CD4-positive, alpha-beta T cell treated with Interleukin-1 beta for 1 hour (primary cell): Measurements from ENCODE around the gene DNAI2.

ENCODE experiments used
- DNase-seq, 2 donors: peaks; one replicate each; pipeline ENCODE4 v3.0.0-alpha.2; 2020 to 2022

DNAI2 gene

DNA sequence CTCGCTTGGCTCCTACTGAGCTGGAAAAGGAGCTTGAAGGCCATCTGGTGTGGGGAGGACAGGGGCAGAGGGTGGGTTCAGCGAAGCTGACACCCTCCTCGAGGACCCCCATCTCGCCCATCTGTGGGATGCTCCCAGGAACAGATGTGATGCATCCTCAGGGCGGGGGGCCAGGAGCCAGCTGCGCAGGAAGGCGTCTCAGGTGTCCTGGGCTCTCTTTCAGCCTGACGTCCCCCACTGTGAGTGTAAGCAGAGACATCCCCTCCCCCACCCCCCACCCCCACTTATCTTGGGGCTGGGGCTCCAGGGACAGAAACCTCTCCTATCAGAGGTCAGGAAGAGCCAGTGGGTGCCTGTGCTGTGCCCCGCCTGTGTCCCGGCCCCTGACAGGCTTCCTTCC, 68.2 kb downstream of the DNAI2 start:
- no peak for DNase-seq

DNA sequence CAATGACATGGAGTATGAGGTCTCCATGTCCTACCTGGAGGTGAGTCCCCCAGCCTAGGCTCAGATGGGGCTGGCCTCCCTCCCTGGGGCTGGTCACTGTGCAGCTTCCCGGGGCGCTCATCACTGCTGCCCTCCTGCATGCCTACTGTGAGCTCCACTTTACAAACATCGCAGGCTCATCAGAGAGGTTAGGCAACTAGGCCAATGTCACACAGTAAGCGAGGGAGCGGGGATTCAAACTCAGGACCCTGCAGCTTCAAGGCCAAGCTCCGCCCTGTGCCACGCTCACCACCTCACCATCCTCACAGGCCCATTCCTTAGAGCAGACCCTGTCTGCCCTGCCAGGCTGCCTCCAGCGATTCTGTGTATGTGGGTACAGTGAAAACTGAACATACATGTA, 69.1 kb downstream of the DNAI2 start:
- DNase-seq = no peak

DNA sequence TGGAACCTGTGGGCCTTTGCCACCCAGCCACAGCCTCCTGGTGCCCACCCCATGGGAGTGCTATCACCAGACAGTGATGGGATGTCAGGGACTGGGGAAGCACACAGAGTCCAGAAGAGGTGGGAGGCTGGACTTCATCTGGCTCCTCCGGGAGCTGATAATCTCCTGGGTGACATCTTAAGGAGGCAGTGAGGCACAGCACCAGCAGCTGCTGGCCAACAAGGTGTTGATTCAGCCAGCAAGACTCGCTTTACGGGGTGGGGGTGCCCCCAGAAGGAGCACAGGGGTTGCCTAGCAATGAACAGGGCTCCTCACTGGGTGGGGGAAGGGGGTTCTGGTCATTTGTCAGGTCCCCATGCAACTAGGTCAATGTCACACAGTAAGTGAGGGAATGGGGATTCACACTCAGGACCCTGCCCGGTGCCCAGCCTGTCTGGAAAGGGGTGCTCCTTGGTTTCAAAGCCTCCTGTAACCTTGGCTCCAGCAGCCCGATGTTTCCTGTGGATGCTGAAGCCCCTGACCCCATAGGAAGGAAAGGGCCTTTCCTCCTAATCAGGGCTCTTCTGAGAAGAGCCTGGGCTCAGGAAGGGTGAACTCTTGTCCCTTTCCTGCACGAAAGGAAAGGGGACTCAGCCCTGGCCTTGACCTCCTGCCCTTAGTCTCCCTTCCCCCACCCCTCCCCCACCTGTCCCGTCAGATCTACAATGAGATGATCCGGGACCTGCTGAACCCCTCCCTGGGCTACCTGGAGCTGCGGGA, 69.7 kb downstream of the DNAI2 start:
- no peak for DNase-seq

DNA sequence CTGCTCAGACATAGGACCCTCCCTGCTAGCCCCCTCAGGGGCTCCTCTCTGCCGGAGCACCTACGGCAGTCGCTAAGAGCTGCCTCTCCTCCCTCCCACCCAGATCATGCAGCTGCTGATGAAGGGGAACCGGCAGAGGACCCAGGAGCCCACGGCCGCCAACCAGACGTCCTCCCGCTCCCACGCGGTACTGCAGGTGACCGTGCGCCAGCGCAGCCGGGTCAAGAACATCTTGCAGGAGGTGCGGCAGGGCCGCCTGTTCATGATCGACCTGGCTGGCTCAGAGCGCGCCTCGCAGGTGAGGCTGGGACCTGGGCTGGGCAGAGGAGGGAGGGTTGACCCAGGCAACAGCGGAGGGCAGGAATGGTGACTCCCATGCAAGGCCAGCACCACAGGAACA, 70.6 kb downstream of the DNAI2 start:
- no peak for DNase-seq

DNA sequence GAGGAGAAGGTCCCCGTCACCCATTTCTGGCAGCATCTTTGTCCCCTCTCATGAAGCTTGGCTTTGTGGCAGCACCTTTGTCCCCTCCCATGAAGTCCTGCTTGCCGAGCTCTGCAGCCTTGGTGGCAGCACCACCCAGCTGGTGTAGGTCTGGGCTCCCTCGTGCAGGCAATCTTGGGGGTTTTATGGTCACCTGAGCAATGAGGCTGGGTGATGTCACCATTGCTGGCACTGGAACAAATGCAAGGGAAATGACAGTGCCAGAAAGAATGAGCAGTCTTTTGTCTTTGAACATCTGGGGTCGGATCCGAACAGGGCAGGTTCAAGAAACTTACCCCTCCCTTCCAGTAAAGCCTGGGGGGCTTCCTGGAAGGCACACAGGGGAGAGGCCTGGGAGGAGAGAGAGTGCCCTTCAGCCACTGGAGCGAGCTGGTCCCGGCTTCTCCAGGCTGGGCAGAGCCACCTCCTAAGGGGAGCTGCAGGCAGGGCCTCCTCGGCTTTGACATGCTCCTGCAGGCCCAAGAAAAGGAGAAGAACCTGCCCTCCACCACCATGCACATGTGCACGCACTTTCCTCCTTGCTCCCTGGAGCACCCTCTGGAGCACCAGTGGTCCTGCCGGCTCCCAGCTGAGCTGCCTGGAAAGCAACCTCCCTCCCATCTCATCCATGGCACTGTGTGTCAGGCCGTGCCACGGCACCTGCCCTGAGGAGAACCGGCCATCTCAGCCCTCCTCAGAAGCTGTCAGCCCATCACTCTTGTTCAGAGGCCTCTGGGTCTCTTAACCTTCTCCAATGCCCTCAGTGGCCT, 71.6 kb downstream of the DNAI2 start:
- no peak for DNase-seq

DNA sequence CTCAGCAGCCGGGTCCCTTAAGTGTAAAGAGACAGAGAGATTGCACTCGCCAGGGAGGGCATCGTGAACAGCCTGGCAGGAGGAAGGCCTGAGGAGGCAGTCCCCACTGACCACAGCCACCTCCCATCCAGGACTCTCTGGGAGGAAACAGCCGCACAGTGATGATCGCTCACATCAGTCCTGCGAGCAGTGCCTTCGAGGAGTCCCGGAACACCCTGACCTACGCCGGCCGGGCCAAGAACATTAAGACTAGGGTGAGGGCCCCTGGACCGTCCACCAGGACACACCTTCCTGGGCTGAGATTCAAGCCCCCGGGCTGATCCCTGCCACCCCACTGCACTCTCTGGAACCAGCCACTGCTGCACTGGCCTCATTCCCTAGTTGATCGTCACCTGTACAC, 73.6 kb downstream of the DNAI2 start:
- no peak for DNase-seq

DNA sequence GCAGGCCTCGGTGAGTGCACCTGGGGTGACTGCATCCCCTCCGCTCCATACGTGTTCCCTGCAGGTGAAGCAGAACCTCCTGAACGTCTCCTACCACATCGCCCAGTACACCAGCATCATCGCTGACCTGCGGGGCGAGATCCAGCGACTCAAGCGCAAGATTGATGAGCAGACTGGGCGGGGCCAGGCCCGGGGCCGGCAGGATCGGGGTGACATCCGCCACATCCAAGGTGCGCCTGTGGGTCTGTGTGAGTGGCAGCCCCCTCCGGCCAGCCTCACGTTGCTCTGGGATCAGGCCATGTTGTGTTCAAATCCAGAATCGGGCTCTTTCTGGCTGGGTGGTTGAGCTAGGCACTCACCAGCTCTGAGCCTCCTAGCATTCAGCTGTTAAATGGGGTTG, 75.1 kb downstream of the DNAI2 start:
- DNase-seq = no peak

DNA sequence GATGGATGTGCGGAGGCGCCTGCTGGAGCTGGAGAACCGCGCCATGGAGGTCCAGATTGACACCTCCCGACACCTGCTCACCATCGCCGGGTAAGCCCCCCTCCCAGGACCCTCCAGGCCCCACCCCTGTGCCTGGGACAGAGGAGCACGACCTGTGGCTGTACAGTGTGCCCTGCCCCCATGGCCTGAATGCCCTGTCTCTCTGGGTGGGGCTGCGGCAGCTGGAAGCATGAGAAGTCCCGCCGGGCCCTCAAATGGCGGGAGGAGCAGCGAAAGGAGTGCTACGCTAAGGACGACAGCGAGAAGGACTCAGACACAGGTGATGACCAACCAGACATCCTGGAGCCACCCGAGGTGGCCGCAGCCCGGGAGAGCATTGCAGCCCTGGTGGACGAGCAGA, 76.5 kb downstream of the DNAI2 start:
- DNase-seq = no peak

DNA sequence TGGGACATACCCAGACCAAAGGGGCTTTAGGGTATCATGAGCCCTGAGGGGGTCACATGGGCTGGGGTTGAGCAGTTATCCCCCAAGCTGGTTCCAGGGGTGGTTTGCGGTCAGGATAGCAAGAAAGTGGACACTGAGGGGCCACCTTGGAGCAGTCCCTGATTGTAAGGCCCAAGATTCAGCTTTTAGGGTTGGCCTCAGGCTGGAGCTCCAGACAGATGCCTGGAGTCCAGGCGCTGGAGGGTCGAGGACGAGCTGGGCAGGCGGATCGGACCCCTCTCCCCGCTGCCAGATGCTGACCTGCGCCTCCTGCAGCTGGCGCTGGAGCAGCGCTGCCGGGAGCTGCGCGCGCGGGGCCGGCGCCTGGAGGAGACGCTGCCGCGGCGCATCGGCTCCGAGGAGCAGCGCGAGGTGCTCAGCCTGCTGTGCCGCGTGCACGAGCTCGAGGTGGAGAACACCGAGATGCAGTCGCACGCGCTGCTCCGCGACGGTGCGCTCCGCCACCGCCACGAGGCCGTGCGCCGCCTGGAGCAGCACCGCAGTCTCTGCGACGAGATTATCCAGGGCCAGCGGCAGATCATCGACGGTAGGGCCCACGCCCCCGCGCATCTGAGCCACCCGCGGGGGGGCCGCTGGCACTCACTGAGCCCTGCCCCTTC, 77.6 kb downstream of the DNAI2 start:
- no peak for DNase-seq

DNA sequence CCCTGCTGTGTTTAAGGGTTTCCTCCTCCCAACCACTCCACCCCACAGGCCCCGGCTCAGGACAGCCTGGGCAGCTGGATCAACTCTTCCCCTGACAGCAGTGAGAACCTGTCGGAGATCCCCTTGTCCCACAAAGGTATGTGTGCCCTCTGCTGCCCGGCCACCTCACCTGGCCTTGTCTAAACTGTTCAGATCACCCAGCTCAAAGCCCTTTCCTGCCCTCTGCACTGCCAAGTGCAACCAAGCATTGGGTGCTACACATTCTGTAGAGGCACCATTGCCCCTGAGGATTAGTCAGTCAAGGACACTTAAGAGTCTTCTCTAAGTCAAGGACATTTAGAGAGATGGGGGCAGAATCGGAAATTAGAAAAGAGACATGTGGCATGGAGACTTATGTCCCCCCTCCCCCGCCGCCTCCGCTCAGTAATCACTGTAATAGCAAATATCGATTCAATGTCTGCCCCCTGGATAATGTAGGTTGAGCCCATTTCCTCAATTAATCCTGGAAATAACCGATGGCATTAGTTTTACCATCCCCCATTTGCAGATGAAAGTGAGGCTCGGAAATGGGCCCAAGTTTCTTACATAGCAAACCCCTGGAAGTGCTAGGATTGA, 79.5 kb downstream of the DNAI2 start:
- no peak for DNase-seq

DNA sequence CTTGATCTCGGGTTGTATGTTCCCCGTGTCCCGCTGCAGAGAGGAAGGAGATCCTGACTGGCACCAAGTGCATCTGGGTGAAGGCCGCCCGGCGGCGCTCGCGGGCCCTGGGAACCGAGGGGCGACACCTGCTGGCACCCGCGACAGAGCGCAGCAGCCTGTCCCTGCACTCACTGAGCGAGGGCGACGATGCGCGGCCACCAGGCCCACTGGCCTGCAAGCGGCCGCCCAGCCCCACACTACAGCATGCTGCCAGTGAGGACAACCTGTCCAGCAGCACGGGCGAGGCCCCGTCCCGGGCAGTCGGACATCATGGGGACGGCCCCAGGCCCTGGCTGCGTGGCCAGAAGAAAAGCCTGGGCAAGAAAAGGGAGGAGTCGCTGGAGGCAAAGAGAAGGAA, 80.1 kb downstream of the DNAI2 start:
- peak; percentile 34 to 53 for DNase-seq

DNA sequence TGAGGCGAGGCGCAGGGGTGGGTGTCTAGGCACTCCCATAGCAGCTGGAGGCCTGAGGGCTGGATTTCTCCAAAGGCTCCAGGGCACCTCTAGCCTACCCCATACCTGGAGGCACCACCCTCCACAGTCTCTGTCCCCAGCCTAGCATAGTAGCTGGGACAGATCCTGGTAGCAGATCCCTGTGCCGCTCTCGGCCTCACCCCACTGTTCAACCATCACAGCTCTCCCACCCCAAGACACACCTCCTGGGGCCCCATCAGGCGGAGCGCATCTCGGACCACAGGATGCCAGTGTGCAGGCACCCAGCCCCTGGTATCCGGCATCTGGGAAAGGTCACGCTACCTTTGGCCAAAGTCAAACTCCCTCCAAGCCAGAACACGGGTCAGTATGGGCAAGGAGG, 80.5 kb downstream of the DNAI2 start:
- no peak for DNase-seq

DNA sequence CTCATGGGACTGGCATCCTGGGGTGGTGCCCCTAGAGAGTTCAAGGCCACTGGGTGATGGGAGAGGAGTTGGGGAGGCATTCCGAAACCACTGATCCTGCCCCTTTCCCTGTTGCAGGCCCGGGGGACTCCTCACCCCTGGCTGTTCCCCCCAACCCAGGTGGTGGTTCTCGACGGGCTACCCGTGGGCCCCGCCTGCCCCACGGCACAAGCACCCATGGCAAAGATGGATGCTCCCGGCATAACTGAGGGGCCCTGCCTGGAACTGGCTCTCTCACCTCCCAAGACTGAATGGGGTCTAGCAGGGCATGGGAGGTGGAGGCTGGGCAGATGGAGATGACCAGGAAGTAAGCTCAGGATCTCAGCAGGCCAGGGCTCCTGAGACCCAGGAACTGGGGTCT, 81.0 kb downstream of the DNAI2 start:
- DNase-seq = no peak

DNA sequence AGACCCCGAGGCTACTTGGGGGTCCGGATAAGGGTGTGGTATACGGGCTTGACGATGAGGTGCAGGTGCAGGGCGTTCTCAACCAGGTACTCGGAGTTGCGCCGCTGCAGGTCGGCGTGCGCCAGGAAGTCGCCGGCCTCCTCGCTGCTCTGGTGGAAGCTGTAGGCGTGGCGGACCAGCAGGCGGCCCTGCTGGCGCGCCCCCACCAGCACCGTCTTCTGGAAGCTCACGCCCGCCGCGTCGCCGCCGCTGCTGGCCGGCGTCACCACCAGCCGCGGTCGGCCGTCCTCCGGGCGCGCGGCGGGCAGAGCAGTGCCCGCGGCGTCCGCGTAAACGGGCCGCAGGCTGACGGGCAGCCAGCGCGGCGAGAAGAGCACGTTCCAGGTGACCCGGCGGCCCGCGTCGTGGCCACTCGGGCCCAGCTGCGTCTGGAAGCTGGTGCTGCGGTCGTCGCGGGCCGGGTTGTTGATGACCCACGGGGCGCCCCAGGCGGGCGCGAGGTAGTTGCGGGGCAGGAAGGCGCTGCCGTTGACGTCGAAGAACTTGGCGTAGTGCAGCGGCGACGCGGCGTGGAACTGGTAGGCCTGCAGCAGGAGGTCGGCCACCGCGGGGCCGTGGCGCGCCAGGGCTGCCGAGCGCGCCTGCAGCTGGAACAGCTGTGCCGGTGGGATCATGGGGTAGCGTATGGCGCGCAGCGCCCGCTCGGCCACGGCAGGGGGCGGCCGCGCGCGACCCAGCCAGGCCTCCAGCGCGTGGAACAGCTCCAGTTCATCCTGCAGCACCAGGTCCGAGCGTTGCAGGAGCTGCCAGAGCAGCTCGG, 82.8 kb downstream of the DNAI2 start:
- DNase-seq = peak in 1 of 2 donors; percentile 8

DNA sequence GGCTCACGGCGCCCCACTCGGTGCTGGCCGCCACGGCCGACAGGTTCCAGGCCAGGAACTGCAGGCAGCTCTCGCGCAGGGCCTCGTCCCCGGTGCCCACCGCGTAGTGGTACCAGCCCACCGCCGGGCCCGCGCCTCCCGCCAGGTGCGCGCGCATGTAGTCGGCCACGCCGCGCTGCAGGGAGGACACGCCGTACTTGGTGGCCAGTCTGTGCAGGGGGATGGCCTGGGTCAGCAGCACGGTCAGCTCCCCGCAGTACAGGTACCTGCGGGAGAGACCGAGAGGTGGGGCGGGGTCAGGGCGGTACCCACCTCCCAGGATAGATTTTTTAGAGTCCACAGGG, 83.4 kb downstream of the DNAI2 start:
- no peak for DNase-seq

DNA sequence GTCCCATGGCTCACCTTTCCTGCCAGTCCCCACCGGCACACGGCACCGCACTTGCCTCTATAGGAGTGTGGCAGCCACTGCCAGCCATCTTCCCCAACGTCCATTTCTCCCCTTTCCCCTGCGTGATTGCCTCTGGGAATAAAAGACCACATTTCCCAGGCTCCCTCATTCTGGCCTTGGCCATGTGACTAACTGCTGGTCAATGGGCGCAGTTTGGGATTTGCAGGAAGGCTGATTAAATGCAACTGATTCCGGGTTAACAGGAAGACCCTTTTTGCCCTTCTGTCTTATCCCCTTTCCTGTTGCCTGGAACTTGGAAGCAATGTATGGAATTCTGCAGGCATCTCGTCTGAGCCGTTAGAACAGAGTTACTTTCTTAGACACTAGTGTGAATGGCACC, 84.7 kb downstream of the DNAI2 start:
- DNase-seq = no peak

DNA sequence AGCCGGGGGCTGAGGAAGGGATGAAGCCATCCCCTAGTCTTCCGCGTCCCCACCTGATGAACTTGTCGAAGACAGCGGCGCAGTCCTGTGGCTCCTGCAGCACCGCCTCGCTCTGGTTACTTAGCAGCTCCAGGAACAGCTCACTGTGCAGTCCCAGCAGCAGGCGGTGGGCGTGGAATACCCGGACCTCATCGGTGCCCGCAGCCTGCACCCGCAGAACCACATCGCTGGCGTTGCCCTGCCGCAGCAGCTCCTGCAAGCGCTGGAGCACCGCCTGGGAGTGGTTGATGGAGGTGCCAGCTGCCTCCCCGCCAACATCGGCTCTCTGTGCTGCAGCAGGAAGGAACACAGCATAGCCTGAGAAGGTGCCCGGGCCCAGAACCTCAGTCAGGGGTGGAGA, 85.9 kb downstream of the DNAI2 start:
- no peak for DNase-seq

DNA sequence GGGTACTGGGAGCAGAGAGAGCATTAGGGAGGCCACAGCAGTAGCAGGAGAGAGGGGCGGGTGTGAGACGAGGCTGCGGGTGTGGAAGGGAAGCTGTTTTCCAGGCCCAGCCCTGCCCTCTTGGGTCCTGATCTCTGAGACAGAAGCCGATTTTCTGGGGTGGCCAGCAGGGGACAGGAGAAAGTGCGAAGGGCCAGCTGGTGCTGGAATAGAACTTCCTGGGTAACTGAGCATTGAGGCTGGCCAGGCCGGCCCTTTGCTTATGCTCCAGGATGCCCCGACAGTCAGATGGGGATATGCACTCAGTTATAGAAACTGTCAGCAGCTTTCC, 86.8 kb downstream of the DNAI2 start:
- no peak for DNase-seq

DNA sequence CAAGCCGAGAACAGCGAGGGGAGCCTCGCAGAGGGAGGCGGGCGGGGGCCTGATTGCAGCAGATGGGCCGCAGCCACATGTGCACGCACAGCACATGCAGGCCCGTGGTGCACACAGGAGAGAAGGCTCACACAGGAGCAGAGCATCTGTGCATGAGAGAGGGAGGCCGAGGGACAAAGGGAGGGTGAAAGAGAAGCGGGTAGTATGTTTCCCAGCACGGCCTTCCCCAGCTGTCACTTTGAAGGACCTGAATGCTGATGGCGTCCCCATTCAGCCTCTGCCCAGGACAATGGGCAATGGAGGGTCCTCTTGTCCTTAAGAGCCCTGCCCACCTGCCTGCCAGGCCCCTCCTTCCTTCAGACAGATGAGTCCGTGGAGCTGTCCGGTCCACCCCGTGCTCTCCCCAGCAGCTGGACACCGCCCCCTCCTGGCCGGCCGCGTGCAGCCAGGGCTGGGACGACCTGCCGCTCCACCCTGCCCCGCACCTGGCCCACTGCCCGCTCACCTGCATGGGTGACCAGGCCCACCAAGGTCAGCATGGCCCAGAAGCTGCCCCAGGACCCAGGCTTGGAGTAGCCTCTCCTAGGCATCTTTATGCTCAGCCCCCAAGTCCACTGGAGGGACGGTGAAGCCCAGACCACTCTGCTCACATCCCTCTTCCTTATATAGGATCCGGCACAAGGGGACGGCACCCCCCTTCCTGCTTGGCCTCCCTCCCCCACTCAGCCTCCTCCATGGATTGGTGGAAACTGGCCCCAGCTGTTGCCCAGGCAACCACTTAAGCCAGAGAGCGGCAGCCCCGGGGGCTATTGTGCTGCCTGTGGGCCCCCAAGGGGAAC, 87.4 kb downstream of the DNAI2 start, which contains the start of gene BTBD17:
Gene BTBD17, minus strand, starts transcription at position 639 of the 839 bp plus-strand sequence. Its CDS starts 49 bp downstream, at position 590.
- DNase-seq = peak; percentile 19 to 42

DNA sequence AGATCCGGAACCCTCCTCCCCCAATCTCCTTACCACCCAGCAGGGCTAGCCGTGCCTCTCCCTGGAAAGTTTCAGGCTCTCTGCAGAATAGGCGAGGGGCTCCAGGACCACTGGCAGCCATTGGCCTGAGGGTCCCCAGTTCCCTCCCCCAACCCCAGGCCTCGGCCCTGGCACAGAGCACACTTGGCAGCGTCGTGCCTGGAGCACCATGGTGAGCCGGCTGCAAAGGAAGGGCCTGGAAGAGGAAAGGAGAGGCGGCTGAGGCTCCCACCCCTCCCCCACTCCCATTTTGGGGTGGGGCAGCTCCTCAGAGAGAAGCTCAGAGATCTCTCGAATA, 88.0 kb downstream of the DNAI2 start:
- DNase-seq = no peak

DNA sequence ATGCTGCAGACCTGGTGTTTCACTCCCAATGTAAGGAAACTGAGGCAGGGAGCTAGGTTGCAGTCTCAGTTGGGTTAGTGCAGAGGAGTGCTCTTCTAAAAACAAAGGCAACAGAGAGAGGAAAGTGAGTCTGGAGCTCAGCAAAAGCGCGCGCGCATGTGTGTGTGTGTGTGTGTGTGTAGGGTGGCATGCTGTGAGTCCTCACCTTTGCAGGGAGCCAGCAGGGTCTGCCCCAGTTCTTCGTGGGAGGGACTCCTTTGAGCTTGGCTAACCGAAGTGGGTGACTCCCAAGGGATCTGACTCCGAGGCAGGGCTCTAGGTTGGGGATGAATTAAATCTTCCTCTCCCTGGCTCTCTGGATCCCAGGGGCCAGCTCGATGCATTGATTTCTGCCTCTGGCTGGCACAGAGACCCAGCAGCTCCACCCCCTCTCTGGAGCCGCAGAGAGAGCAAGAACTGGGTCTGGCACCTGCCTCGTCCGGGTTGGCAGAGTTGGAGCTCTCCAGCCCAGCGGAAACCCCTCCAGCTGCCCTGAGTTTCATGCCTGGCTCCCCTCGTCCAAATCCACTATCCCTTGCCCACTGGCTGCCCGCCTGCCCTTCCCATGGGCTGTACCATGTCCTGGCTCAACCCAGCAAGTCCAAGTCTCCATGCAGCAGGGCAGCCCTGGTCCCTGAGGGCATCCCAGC, 88.9 kb downstream of the DNAI2 start:
- no peak for DNase-seq
